RWPE1 (cell line): ENCODE results near the gene PRICKLE2.
A peak's percentile ranks its signal among the peaks of the same experiment; 100 is the strongest.

Experiments used
- CTCF ChIA-PET: fragments of 350-600 bp; sonication (Branson Sonifier 250); formaldehyde crosslinking; extraction: SDS; loops from one replicate; lab custom pipeline; 2021; lab: Yijun Ruan, JAX
- POLR2A ChIA-PET: fragments of 400-600 bp; formaldehyde crosslinking; extraction: SDS; loops from one replicate; lab custom pipeline; 2020; ENCODE audit warnings: antibody characterized with exemption; ENCODE audit not compliant: low non-redundant PET; lab: Yijun Ruan, JAX
- DNase-seq: peaks from one replicate; pipeline ENCODE4 v3.0.0; 2012; ENCODE audit warnings: low spot score
- H3K27ac ChIP-seq: fragments of 450-650 bp; 2 replicates; pipeline ENCODE4 v1.5.1; 2017
- CTCF ChIP-seq: fragments of 450-650 bp; conservative IDR thresholded peaks from 2 replicates; pipeline ENCODE4 v1.5.1; 2017; ENCODE audit warnings: low read depth, mild to moderate bottlenecking

PRICKLE2 gene

GRCh38 chr3:64264501-64265109 is 39.3 kb upstream of the PRICKLE2 start:
- ChIA-PET POLR2A (no interaction called here), CTCF (no interaction called here)
- H3K27ac ChIP-seq = no peak overlapping the region
- DNase-seq = no peak
- no peak for TF ChIP-seq CTCF

- ChIA-PET CTCF (no interaction called here), POLR2A (no interaction called here)
- DNase-seq = no peak
- H3K27ac ChIP-seq = no peak overlapping the region
- TF ChIP-seq CTCF = no peak
Measured at GRCh38 chr3:64262574-64263114, 37.4 kb upstream of the PRICKLE2 start.

- no peak overlapping the region for H3K27ac ChIP-seq
- DNase-seq = no peak
- CTCF ChIA-PET = no interaction called here
- no peak for TF ChIP-seq CTCF
- POLR2A ChIA-PET = no interaction called here
Measured at GRCh38 chr3:64260431-64260830, 35.2 kb upstream of the PRICKLE2 start.

- no peak for TF ChIP-seq CTCF
- ChIA-PET CTCF (no interaction called here), POLR2A (no interaction called here)
- no peak for DNase-seq
- H3K27ac ChIP-seq = no peak overlapping the region
Measured at GRCh38 chr3:64259636-64260035, 34.4 kb upstream of the PRICKLE2 start.

- peak overlapping the region; percentile 72 for H3K27ac ChIP-seq
- ChIA-PET CTCF (no interaction called here), POLR2A (no interaction called here)
- TF ChIP-seq CTCF = no peak
- DNase-seq = no peak
Measured at GRCh38 chr3:64257100-64257755, 32.0 kb upstream of the PRICKLE2 start.

- DNase-seq = no peak
- TF ChIP-seq CTCF = no peak
- no peak overlapping the region for H3K27ac ChIP-seq
- POLR2A ChIA-PET = no interaction called here
- CTCF ChIA-PET = no interaction called here
Measured at GRCh38 chr3:64255741-64256340, 30.6 kb upstream of the PRICKLE2 start.
